ENCODE measurements around the gene ASIC3. TPM values are rescaled to one million over a fixed set of nuclear protein-coding genes. Genes with fewer than 3 reads are reported as not detected.
A peak's percentile ranks its signal among the peaks of the same experiment; 100 is the strongest.

Gene ASIC3
- total RNA-seq, 1 experiment from 2014 or later = 1.1 TPM

- CTCF ChIA-PET = interaction anchor here (1.5 kb wide), 1 partner anchor 29 kb away, joined by 6 read pairs; the partner anchor contains the start of gene ABCB8
- no peaks in the 10 kb centered on the region for H3K27me3 Mint-ChIP-seq (ENCODE audit: insufficient read depth, unreplicated experiment)
- H3K9me3 ChIP-seq = no peaks in the 10 kb centered on the region
- H3K4me1 ChIP-seq = peaks cover 20% of the 10 kb centered on the region
- peak overlapping the region; percentile 63 for H3K4me3 ChIP-seq (ENCODE audit: low read depth, low read length)
- TF ChIP-seq CTCF (IDR thresholded peaks at IDR 0.05; ENCODE audit: insufficient read depth in 1 of 2, low read depth in 1 of 2, low read length in 1 of 2, severe bottlenecking in 1 of 2, unreplicated experiment in 1 of 2) = no peak
- H3K4me3 Mint-ChIP-seq (ENCODE audit: unreplicated experiment) = peak overlapping the region; percentile 95
- BruUV-seq (replicated peaks) = no TSS peak
- no peaks in the 10 kb centered on the region for H3K27me3 ChIP-seq (replicated peaks; ENCODE audit: control insufficient read depth, insufficient read depth, low read length)
- POLR2A ChIA-PET = no interaction called here
- peaks cover 24% of the 10 kb centered on the region for H3K4me1 Mint-ChIP-seq (ENCODE audit: low read depth, unreplicated experiment)
- no peaks in the 10 kb centered on the region for H3K9me3 Mint-ChIP-seq (ENCODE audit: unreplicated experiment)
- intact Hi-C loops (cut with micrococcal nuclease; ENCODE audit: unreplicated experiment) = no loop called here
- no peaks in the 10 kb centered on the region; the same call in 1 of the 2 replicates for H3K36me3 ChIP-seq (ENCODE audit: control insufficient read depth, insufficient read depth, low read length)
- no peak for DNase-seq
- peak overlapping the region; percentile 94 for H3K27ac Mint-ChIP-seq (ENCODE audit: unreplicated experiment)
- peaks cover 16% of the 10 kb centered on the region for H3K36me3 Mint-ChIP-seq (ENCODE audit: insufficient read depth, unreplicated experiment)
These were observed 8.6 kb downstream of the ASIC3 start for GRCh38 chr7:151056666-151057505.

- POLR2A ChIA-PET = interaction anchor here (0.5 kb wide), 1 partner anchor 37 kb away, joined by 14 read pairs; no protein-coding TSS in a partner anchor
- H3K4me3 Mint-ChIP-seq (ENCODE audit: unreplicated experiment) = peak within 1 kb of the TSS; percentile 95
These were observed 9.2 kb downstream of the ASIC3 start, which contains the start of gene CDK5 for GRCh38 chr7:151057506-151057988. TSS of gene CDK5 (minus strand) at chr7:151057897. CDS start at chr7:151057848, 49 bp downstream.

More at GRCh38 chr7:151057506-151057988, 9.2 kb downstream of the ASIC3 start, which contains the start of gene CDK5:
- Mint-ChIP-seq H3K27ac (ENCODE audit: unreplicated experiment) (peak within 1 kb of the TSS; percentile 94), H3K27me3 (ENCODE audit: insufficient read depth, unreplicated experiment) (no peaks in the 10 kb centered on the region), H3K36me3 (ENCODE audit: insufficient read depth, unreplicated experiment) (peaks cover 23% of the 10 kb centered on the region), H3K9me3 (ENCODE audit: unreplicated experiment) (no peaks in the 10 kb centered on the region), H3K4me1 (ENCODE audit: low read depth, unreplicated experiment) (peaks cover 25% of the 10 kb centered on the region)
- Histone ChIP-seq H3K27me3 (replicated peaks; ENCODE audit: control insufficient read depth, insufficient read depth, low read length) (no peaks in the 10 kb centered on the region), H3K4me3 (ENCODE audit: low read depth, low read length) (peak within 1 kb of the TSS; percentile 63), H3K9me3 (no peaks in the 10 kb centered on the region), H3K36me3 (ENCODE audit: control insufficient read depth, insufficient read depth, low read length) (no peaks in the 10 kb centered on the region; the same call in 1 of the 2 replicates), H3K4me1 (peaks cover 23% of the 10 kb centered on the region)
- no peak for TF ChIP-seq CTCF (IDR thresholded peaks at IDR 0.05; ENCODE audit: insufficient read depth in 1 of 2, low read depth in 1 of 2, low read length in 1 of 2, severe bottlenecking in 1 of 2, unreplicated experiment in 1 of 2)
- no TSS peak for BruUV-seq (replicated peaks)
- DNase-seq = no peak
- CTCF ChIA-PET = interaction anchor here (0.6 to 1.6 kb wide), 3 partner anchors 23 to 66 kb away, joined by 3 to 6 read pairs (median 4); partner anchors contain the start of genes ABCB8 and FASTK
- intact Hi-C loops (cut with micrococcal nuclease; ENCODE audit: unreplicated experiment) = no loop called here

All from Caco-2 (cell line).